HG02610 (cell line): Measurements from ENCODE around the gene RECQL5.

Experiments used
- ATAC-seq: cut with Tn5 transposase; IDR thresholded peaks from one replicate; pipeline ENCODE4 v1.9.1; 2021; ENCODE audit warnings: mild to moderate bottlenecking, moderate library complexity; ENCODE audit not compliant: unreplicated experiment

The RECQL5 gene

DNA sequence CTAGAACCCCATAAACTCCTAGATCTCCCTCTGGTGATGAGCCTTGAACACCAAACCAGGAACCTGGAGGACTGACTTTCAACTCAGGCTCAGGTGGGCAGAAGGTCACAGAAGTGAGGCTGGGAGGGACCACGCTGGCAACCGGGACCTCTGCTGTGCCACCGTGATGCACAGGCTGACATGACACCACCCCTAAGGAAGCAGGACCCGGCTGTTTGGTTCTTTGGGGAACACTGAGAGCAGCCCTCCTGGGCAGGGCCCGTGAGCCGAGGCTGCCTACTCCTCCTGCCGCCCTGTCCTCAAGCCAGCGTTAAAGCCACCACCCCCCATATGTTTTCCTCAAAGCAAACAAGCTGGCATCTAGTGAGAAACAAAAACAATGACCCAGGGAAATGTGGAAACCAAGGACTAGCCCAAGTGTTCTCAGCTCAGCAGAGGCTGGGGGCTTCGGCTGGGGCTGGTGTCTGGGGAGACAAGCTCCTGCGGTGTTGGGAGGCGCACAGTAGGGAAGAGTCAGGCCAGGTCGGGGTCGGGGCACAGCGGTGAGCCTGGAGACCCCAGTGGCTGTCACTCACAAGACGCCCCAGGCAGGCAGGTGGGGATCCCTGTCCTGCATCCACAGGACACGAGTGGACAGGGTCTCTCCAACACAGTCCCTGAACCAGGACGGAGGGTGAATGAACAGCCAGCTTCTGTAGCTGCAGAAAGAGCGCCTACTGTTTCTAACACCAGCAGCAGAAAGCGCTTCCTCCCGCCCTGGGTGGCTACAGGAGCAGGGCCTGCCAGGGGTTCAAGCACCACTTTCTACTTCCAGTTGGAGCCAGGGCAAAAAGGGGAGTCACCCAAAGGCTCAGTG lies 32.0 kb downstream of the RECQL5 start:
- ATAC-seq = no peak

DNA sequence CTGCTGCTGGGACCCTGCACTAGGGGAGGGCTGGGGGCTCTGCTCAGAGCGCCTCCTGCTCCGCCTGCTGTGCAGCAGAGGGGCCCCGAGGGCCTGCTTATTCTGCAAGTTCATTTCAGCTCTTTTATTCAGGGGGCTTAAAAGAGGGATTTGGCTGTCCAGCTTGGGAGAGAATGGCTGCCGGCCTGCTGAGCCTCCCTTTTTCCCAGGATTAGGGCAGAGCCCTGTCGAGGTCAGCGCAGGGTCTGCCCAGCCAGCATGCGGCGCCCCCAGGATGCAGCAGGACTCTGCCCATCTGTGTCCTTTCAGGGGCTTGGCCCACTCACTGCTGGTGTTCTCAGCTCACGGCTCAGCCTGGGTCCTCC lies 32.6 kb downstream of the RECQL5 start:
- no peak for ATAC-seq

DNA sequence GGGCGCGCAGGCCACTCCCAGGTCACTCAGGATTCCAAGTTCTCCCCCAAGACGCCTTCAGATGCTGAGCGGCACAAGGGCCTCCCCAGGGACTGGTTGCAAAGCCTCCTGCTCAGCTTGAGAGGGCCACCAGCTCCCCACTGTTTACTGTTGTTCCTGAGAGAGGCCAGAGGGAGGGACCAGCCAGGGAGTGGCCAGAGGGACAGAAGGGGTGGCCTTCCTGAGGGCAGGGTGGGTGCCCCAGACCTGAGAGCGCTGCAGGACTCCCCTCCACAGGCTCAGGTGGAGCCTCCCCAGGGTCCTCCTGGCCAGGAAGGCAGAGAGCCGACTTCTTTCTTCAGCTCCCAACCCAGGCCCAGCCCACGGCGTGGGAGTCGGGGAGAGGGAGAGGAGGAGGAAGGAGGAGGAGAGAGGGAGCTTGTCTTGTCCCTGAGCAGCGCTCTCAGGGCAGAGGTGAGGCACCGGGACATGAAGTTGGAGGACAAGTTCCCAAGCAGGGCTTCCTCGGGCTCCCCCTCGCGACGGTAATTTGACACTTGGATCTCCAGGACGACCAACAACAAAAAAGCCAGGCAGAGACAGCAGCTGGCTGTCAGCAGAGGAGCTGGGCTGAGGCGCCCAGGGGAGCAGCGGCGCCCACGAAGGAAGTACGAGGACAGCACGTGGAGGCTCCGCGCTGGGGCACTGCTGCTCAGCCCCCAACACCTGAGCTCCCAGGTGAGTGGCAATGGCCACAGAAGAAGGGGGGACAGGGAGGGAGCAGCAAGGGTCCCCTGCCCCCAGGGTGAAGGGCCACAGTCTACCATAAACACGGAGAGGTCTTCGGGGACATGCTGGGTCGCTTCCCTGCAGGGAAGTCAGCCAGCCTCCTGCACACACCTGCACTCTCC lies 33.2 kb downstream of the RECQL5 start:
- ATAC-seq = no peak

DNA sequence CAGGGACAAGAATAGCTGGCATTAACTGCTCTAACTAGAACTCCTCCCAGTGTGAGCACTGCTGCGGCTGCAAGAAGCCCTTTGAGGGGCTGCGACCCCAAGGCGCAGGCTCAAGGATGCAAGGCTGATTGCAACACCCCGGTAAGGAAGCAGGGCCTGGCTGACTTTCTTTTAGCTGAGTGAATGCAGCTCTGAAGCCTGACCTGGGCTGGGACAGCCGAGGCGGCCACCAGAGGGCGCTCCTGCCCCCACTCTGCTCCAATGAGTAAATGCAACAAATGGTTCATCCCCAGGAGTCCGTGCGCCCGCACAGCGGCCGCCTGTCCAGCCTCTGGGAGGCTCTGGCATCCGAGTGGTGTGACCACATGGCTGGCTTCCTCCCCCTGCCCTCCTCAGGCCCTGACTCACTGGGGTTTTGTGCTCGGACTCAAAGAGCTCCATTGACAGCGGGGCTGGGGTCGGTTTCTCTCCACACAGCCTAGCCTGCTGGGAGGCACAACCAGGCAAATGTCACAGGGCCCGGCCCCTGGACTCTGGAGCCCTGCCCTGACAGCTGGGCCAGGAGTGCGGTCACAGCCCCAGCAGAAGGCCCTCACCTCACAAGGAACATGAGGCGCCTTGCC lies 34.0 kb downstream of the RECQL5 start, which contains the start of gene SMIM5:
SMIM5 (plus strand) TSS at position 572 of the 623 bp plus-strand sequence. CDS start 6,768 bp downstream, outside the sequence.
- ATAC-seq = no peak

DNA sequence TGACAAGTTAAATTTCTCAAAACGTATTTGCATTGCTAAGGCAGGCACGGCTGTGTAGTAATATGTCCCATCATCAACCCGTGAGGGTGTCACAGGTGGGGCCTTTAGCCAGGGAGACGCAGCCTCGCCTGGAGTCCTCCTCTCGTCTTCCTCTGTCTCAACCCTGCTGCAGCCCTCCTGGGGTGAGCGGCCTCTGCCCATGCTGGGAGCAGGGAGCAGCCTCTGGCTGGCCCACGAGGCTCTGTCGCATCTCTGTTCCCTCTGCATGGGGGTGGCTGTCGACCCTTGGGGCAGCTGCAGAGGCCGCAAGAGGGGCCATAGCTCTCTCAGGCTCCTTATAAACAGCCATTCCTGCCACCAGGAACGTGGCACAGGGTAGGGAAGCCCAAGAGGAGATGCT lies 34.5 kb downstream of the RECQL5 start:
- no peak for ATAC-seq

DNA sequence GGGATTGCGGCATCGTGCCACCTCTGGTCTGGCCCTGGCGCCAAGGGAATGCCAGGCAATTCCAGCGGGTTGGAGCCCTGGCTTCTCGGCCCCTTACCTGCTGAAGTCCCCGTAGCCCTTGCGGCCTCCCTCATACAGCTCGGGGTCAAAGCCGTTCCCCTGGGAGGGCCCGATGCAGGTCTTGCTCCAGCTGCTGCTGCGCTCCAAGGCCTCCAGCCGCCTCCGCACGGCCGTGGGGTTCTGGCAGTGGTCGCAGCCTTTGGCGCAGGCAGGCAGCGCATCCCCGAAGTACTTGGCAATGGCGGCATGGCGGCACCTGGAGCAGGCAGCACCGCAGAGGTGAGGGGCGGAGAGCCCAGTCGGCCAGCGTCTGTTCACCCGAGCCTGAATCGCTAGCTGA lies 35.6 kb downstream of the RECQL5 start:
- ATAC-seq = no peak

DNA sequence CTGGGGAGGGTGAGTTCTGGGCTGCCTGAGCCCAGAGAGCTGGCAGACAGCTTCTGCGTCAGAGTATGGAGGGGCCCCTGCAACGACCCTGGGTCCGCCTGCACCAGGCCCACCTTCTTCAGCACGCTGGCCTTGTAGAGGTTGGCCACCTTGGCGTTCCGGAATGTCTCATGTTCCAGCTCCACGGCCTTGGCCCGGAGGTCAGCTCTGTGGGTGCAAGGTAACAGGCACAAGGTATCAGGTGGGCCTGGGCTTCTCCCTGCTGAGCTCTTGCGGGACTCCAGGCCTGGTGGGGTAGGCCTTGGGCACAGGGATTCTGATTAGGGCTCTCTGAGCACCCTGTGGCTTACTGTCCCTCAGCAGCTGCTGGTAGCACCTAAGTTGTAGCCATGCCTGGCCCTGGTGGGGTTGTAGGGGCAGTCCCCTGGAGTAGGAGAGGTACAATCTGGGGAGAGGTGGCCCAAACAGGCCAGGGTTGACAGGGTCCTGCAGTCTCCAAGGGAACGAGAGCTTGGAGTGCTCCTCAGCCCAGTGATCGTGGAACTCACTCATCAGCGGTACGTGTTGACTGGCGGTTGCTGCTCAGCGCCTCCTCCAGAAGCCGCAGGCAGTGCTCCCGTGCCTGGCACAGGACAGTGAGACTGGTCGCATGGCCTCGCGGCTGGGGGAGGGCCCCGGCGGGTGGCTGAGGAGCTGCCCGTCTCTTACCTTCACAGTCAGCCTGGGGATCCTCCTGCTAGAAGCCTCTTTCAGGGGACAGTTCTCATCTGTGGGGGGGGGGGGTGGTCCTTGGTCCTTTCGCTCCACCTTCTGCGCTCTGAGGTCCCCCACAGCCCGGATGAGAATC lies 36.7 kb downstream of the RECQL5 start:
- ATAC-seq = no peak

DNA sequence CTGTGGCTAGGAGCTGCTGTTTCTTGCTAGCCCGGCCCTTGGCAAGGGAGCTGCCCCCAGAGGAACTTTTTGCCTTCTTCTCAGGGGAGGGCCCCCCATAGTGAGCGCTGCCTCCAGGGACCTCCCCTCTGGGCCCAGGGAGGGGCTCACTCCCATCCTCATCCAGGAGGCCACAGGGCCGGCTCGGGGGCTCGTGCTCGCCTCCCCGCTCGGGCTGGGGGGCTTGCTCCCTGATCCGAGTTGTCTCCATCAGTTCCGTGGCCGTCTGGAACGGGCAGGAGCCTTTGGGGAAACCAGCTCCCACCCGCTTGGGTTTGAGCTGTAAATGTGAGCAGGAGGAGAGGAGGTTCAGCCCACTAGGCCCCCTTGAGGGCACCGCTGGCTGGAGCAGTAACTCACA lies 37.8 kb downstream of the RECQL5 start:
- ATAC-seq = no peak

DNA sequence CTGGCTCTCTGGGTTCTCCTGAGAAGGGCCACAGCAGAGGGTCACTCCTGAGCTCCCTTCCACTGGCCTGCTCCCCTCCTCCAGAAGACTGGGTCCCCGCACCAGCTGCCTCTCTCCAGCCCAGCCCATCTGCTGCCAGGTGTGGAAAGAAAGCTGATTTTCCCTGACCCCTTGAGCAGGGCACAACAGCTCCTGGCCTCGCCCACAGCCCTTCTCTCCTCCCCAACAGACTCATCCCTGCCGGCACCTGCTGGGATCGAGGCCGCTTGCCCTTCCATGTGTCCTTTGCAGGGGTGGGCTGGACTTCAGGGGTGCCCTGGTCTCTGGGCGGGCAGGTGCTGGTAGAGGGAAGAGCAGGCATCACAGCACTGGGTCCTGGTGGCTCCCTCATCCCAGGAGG lies 38.5 kb downstream of the RECQL5 start:
- ATAC-seq = no peak

DNA sequence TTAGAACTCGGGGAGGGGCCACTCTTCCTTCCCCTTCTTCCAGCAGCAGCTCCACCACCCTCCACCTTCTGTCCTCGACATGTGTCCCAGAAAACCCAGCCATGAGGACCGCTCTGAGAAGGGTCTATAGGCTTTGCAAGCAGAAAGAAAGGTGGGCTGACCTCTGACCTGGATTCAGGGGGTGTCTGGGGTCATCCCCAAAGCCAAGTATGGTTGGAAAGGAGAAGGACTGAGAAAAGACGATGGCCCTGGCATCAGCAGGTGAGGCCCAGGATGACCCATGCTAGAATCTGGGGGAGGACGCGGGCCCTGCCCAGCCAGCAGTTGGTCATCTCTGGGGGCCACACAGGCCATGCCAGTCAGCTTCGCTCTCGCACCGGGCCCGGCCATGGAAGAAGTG lies 39.9 kb downstream of the RECQL5 start:
- no peak for ATAC-seq

DNA sequence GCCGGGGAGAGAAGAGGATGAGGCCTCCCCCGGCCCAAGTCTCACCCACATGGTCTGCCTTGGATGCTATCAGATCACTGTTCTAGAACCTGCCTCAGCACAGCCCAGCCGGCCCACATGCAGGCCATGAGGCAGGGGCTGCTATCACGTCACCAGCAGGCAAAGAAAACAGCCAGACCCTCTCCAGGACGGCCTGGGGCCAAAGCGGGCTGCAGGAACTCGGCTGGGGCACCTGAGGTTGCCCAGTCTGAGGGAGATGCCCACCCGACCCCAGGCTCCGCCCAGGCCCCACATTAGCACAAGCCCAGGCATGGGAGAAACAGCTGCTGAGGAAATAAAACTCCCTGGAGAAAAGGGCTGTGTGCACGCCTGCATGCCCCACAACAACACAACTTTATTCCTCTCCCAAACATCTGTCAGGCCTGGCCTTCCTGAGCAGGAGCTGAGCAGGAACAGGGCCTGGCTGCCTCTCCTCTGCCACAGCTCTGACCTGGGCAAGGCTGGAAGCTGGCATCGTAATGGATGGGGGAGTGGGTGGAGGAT lies 40.4 kb downstream of the RECQL5 start:
- no peak for ATAC-seq

DNA sequence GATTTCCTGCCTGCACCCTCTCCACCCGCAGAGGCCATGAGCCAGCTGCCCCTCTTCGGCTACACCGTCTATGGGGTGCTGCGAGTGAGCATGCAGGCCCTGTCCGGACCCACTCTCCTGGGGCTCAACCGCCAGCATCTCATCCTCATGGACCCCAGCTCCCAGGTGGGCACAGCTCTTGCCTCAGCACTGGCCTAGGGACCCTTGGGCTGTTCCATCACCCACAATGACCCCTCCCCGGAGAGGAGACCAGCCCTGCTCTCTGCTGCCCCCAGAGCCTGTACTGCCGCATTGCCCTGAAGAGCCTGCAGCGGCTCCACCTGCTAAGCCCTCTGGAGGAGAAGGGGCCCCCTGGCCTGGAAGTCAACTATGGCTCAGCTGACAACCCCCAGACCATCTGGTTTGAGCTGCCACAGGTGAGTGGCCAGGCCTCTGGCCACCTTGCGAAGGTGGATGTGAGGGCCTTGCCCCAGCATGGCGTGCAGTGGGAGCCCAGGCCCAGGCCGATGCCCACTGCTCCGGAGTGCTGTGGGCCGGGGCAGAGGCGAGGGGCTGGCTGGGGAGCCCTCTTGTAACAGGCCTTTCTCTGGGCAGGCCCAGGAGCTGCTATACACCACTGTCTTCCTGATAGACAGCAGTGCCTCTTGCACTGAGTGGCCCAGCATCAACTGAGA lies 41.0 kb downstream of the RECQL5 start:
- ATAC-seq = no peak

DNA sequence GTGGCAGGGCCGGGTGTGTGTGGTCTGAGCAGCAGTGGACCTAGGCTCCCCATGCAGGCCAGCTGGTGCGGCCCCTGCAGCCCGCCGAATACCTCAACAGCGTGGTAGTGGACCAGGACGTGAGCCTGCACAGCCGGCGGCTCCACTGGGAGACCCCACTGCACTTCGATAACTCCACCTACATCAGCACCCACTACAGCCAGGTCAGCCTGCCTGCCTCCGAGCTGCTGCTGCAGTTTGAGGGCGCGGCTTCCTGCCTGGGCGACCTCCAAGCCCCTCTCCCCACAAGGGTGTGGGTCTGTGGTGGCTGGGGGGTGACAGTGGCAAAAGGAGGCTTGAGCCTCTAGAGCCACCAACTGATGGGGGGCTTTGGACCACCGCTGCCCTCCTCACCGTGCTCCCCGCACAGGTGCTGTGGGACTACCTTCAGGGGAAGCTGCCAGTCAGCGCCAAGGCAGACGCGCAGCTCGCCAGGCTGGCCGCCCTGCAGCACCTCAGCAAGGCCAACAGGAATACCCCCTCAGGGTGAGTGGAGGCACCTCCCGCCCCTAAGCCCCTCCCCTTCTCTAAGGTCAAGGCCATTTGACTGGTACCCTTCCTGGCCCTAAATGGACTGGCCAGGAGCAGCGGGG lies 42.1 kb downstream of the RECQL5 start:
- no peak for ATAC-seq

DNA sequence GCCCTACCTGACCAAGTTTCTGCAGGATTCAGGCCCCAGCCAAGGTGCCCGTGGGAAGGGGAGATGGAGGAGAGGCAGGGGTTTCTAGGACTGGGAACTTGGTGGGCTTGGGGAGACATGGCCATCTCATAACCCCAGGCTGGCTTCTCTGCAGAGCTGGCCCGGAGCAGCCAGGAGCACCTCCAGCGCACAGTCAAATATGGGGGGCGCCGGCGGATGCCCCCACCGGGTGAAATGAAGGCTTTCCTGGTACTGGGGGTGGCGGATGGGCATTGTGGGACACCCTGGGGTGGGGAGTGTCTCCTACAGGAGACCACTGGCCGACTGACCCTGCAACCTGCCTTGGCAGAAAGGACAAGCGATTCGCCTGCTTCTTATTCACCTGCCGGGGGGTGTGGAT lies 42.9 kb downstream of the RECQL5 start:
- no peak for ATAC-seq

DNA sequence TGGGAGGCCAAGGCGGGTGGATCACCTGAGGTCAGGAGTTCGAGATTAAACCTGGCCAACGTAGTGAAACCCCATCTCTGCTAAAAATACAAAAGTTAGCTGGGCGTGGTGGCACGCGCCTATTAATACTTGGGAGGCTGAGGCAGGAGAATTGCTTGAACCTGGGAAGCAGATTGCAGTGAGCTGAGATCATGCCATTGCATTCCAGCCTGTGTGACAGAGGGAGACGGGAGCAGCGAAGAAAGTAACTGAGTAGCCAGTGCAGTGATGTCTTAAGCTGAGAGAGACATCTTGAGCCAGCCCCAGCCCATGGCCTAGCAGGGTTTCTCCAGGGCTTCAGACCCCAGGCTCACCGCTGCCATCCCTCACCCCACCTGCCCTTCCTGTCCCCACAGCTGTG lies 43.6 kb downstream of the RECQL5 start:
- no peak for ATAC-seq

DNA sequence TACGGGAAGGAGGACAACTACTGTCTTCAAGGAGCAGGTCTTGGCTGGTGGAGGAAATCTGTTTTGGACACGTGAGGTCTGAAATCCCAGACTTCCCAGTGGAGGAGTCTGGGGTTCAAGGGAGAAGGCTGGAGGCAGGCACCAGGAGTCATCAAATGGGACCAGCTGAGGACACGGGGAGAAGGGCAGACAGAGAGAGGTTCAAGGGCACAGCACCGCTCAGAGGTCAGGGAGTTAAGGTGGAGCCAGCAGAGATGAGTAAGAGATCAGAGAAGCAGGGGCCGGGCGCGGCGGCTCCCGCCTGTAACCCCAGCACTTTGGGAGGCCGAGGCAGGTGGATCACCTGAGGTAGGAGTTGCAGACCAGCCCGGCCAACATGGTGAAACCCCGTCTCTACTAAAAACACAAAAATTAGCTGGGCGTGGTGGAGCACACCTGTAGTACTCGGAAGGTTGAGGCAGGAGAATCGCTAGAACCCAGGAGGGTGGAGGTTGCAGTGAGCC lies 44.1 kb downstream of the RECQL5 start:
- no peak for ATAC-seq

DNA sequence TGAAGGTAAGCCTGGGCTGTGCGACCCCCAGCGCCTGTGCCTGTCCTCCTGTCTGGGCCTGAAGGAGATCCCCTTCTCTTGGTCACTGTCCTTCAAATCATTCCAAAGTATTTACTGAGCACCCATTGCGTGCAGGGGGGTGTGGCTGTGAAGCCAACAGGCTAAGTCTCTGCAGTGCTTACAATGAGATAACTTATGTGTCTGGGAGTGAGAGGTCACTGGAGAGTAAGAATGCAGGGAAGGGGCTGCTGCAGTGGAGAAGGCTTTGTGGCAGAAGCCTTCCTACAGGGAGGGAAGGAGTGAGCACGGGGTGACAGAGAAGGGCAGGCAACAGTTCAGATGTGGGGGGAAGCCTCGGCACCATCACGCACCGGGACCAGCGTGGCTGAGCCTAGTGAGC lies 44.9 kb downstream of the RECQL5 start:
- no peak for ATAC-seq

DNA sequence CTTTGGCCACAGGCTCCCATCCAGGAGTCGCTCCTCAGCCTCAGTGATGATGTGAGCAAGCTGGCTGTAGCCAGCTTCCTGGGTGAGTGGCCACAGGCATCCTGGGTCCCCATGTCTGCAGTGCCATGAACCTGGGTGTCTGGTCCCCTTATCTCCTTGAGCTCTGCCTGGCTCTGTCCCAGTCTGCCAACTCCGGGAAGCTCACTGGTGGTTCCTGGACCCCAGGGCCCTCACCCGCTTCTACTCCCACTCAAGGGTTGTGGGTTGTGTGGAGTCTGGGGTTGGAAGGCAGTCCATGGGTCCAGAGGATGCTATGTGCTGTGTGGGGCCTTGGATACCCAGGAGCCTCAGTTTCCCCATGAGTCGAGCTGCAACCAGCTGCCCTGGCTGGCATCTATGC lies 45.5 kb downstream of the RECQL5 start:
- no peak for ATAC-seq
